ENCODE results near the gene CFAP77.

CFAP77 gene

DNA sequence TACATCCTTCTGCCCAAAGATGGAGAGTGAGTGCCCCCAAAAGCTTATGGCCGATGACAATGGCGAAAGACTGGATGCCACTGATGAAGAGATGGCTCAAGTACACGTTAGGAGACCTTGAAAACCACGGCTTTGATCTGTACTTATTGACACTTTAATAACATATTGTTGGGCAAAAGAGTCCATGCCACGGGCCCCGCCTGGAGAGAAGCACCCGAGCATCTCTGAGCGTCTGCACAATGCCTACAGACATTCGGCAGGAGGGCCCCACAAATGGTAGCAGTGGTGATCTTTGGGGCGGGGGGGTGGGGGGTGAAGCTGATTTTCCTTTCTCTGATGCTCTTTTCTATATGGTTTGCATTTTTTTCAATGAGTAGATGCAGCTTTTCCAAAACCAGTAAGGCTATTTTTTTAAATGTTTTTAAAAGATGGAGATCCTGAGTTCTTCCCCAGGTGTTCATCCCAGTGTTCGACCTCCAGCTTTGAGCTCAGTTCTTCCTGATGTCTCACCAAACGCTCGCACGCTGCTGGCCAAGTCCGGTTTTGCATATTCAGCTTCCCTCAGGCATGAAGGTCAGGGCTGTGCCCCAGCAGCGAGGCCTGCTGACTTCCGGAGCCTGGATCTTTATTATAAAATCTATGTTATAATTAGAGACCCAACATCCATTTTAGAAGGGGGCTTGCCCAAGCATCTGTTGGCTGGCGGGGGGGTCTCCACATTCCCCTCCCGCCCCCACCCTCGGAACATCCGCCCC is 138.1 kb downstream of the CFAP77 start:
- no peak for DNase-seq (ENCODE audit: low spot score)
- TF ChIP-seq, protein P1, sequence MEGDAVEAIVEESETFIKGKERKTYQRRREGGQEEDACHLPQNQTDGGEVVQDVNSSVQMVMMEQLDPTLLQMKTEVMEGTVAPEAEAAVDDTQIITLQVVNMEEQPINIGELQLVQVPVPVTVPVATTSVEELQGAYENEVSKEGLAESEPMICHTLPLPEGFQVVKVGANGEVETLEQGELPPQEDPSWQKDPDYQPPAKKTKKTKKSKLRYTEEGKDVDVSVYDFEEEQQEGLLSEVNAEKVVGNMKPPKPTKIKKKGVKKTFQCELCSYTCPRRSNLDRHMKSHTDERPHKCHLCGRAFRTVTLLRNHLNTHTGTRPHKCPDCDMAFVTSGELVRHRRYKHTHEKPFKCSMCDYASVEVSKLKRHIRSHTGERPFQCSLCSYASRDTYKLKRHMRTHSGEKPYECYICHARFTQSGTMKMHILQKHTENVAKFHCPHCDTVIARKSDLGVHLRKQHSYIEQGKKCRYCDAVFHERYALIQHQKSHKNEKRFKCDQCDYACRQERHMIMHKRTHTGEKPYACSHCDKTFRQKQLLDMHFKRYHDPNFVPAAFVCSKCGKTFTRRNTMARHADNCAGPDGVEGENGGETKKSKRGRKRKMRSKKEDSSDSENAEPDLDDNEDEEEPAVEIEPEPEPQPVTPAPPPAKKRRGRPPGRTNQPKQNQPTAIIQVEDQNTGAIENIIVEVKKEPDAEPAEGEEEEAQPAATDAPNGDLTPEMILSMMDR (IDR thresholded peaks at IDR 0.05; ENCODE audit: extremely low read depth, missing control alignments), result no peak

DNA sequence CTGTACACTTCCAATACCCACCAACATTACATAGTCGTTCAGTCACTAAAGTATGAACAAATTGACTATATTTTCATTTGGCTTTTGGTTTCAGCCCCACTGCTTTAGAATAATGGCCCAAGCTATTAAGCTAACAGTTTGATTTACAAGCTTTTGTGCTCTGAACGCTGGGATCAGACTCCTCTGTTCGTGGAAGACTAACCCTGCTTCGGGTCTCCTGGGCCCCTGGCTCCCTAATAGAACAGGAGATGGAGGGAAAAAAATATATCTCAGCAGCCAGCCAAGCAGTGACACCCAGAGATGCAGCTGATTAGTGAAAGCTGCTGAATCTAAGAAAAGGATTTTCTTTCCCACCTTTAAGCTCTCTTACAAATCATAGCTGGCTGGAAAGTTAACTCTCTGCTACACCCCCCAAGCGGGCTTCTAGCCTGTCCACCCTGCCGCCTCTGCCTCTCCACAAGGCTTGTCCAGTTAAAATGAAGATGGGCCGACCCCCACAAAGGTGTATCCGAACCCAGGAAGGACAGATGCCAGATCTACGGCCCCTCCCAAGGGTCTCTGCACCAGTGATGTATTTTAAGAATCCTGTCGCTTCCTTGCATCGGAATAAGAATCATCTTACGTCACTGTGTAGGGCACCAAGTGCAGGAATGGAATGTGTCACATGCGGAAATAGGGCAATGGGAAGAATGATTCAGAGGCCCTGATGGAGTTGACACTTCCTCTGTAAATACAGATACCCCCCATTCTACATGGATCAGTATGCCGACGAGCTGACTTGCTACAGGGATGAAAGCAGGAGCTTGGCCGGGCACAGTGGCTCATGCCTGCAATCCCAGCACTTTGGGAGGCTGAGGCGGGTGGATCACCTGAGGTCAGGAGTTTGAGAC is 139.0 kb downstream of the CFAP77 start:
- DNase-seq (ENCODE audit: low spot score), result no peak
- TF ChIP-seq, protein P1 (IDR thresholded peaks at IDR 0.05; ENCODE audit: extremely low read depth, missing control alignments), result no peak

DNA sequence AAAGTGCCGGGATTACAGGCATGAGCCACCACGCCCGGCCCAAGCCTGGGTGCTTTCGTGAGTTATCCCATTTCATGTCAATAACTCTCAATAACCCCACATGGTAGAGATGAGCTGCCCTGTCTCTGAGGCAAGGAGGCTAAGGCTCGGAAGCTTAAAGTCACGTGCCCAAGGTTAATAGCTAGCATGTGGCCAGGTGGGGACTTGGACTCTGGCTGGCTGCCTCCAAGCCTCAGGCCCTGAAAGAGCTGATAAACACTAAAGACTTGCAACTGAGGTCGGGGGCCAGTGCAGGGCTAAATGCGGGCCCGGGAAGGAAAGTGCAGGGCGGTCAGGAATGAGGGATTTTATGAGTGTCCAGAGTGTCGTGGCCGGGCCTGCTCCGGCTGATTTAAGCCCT is 141.5 kb downstream of the CFAP77 start:
- DNase-seq (ENCODE audit: low spot score), result no peak
- TF ChIP-seq, protein P1 (IDR thresholded peaks at IDR 0.05; ENCODE audit: extremely low read depth, missing control alignments), result no peak

DNA sequence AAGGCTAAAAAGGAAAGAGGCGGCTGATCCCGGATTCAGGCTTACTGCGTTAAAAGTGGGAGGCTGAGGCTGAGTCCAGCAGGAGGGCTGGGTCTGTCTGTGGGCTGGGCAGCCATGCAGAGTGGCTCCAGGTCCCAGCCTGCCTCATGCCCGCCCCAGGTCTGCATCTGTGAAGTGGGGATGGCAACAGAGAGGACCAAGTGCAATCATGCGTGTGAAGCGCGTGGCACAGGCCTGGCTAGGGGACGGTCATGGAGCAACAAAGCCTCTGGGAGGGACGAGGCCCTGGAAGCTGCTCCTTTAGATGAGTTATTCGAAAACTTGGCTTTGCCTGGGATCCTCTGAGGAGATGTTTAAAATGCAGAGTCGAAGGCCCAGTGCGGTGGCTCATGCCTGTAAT is 142.0 kb downstream of the CFAP77 start:
- no peak for DNase-seq (ENCODE audit: low spot score)
- TF ChIP-seq, protein P1 (IDR thresholded peaks at IDR 0.05; ENCODE audit: extremely low read depth, missing control alignments), result no peak

DNA sequence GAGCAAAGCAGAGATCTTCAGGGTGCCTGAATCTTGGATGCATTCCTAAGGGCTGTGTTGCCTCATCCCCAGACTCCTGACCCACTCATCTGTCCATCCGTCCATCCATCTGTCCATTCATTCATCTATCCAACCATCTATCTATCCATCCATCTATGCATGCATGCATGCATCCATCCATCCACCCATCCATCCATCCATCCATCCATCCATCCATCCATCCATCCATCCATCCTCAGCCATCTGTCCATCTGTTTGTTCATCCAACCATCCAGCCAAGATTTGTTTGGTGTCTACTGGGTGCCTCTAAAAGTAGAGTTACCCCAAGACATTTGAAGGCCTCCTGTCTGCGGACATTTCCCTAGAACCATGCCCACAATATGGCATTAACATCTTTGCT is 144.7 kb downstream of the CFAP77 start:
- no peak for DNase-seq (ENCODE audit: low spot score)
- TF ChIP-seq, protein P1 (IDR thresholded peaks at IDR 0.05; ENCODE audit: extremely low read depth, missing control alignments), result no peak

DNA sequence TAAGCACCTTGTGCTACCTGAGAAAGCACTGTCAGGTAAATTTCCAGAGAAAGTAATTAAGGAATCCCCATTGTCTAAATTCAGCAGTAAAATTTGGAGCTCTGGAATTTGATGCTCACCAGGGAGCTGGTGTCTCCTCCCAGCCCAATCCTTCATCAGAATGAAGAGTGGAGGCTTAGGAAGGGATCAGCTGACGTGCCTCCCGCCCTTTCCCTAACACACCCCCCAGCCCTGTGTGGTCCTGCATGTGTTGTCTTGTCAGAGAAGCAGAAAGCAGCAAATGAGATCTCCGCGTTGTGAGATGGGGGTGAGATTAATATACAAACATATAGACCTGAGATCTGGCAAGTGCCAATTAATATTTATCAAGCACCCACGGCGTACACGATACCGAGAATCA is 145.5 kb downstream of the CFAP77 start:
- TF ChIP-seq, protein P1 (IDR thresholded peaks at IDR 0.05; ENCODE audit: extremely low read depth, missing control alignments), result no peak
- no peak for DNase-seq (ENCODE audit: low spot score)

DNA sequence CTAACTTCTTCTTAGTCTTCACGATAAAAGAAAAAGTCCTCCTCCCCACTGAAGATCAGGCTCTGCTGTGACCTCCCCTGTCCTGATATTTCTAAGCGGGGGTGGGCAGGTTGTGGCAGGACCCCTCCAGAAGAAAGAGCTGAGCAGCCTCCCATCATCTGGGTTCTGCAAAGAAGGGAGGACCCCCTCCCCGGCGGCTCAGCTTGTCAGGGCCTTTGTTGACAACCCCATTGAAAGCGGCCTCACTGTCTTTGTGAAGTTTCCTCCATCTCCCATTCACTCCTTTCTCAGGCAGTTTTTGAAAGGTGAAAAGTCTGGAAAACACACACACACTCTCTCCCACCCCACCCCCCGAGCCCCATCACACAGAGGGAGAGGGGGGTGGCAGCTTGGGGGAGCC is 146.2 kb downstream of the CFAP77 start:
- DNase-seq (ENCODE audit: low spot score), result no peak
- TF ChIP-seq, protein P1 (IDR thresholded peaks at IDR 0.05; ENCODE audit: extremely low read depth, missing control alignments), result no peak
